SK-N-SH (cell line): ENCODE data around the gene EXOC4. TPM values are rescaled to one million over a fixed set of nuclear protein-coding genes. Genes with fewer than 3 reads are reported as not detected.

Experiments
- CTCF ChIA-PET: fragments of 300-600, 350-600 bp; formaldehyde crosslinking; extraction: SDS; loops from one replicate; lab custom pipeline; 2021; lab: Yijun Ruan, JAX
- POLR2A ChIA-PET: fragments of 350-600 bp; sonication (Branson Sonifier 250); formaldehyde crosslinking; extraction: SDS; loops from one replicate; lab custom pipeline; 2020; ENCODE audit warnings: antibody characterized with exemption, inconsistent platforms; lab: Yijun Ruan, JAX
- DNase-seq: peaks from one replicate; pipeline ENCODE4 v3.0.0; 2012
- H2AFZ ChIP-seq: fragments of 200-600 bp; sonication (generic); 2 replicates; pipeline ENCODE4 v1.8.1; 2016; ENCODE audit warnings: antibody characterized with exemption, mild to moderate bottlenecking, low read depth
- H3F3A ChIP-seq: fragments of 200-600 bp; sonication (generic); replicated peaks from 2 replicates; pipeline ENCODE3; 2016; ENCODE audit warnings: antibody characterized with exemption, mild to moderate bottlenecking; ENCODE audit not compliant: insufficient read depth
- H3K27ac ChIP-seq, 2 experiments: fragments of 200-500 bp in 1 of 2; fragments of 200-600 bp in 1 of 2; sonication (Bioruptor generic) in 1 of 2; sonication (generic), shearing (Covaris generic) in 1 of 2; 2 replicates each; pipeline versions ENCODE4 v1.5.1 to v1.6.1; 2014 to 2016; ENCODE audit warnings: low read depth in 2 of 2, inconsistent platforms in 1 of 2, low read length in 1 of 2, mild to moderate bottlenecking in 1 of 2, mixed read lengths in 1 of 2
- H3K27me3 ChIP-seq: fragments of 200-600 bp; sonication (generic), shearing (Covaris generic); 2 replicates; pipeline ENCODE4 v1.6.1; 2016; ENCODE audit warnings: mixed run types; ENCODE audit not compliant: insufficient read depth
- H3K36me3 ChIP-seq, 2 experiments: fragments of 200-500 bp in 1 of 2; fragments of 200-600 bp in 1 of 2; sonication (Bioruptor generic) in 1 of 2; sonication (generic) in 1 of 2; replicated peaks in 1 of 2; 2 replicates each; pipeline versions ENCODE3 to v1.5.1; 2014 to 2016; ENCODE audit warnings: low read length in 1 of 2, mild to moderate bottlenecking in 1 of 2; ENCODE audit not compliant: insufficient read depth in 2 of 2, control insufficient read depth in 1 of 2
- H3K4me1 ChIP-seq, 2 experiments: fragments of 200-500 bp in 1 of 2; fragments of 200-600 bp in 1 of 2; sonication (Bioruptor generic) in 1 of 2; sonication (generic), shearing (Covaris generic) in 1 of 2; 2 replicates each; pipeline versions ENCODE4 v1.5.1 to v1.6.1; 2014 to 2016; ENCODE audit warnings: low read depth in 1 of 2, low read length in 1 of 2, mixed run types in 1 of 2; ENCODE audit not compliant: insufficient read depth in 2 of 2, control insufficient read depth in 1 of 2
- H3K4me2 ChIP-seq: fragments of 200-600 bp; sonication (generic), shearing (Covaris generic); 2 replicates; pipeline ENCODE4 v1.6.1; 2017; ENCODE audit warnings: mixed run types
- H3K4me3 ChIP-seq, 2 experiments: fragments of 200-500 bp in 1 of 2; fragments of 200-600 bp in 1 of 2; sonication (Bioruptor generic) in 1 of 2; sonication (generic), shearing (Covaris generic) in 1 of 2; 2 replicates each; pipeline versions ENCODE4 v1.5.1 to v1.8.1; 2014 to 2016; ENCODE audit warnings: low read depth in 2 of 2, inconsistent platforms in 1 of 2, low read length in 1 of 2, mild to moderate bottlenecking in 1 of 2, mixed read lengths in 1 of 2, moderate library complexity in 1 of 2
- H3K79me2 ChIP-seq: fragments of 200-600 bp; sonication (generic); 2 replicates; pipeline ENCODE4 v1.8.1; 2017; ENCODE audit warnings: mild to moderate bottlenecking; ENCODE audit not compliant: insufficient read depth
- H3K9ac ChIP-seq: fragments of 200-600 bp; sonication (generic); 2 replicates; pipeline ENCODE4 v1.6.1; 2017; ENCODE audit warnings: mixed run types
- H3K9me2 ChIP-seq: fragments of 200-600 bp; sonication (generic); 2 replicates; pipeline ENCODE4 v1.6.1; 2017; ENCODE audit warnings: mixed run types
- H3K9me3 ChIP-seq: fragments of 200-600 bp; sonication (generic); 2 replicates; pipeline ENCODE4 v1.6.1; 2017; ENCODE audit warnings: mixed run types, mild to moderate bottlenecking, moderate library complexity
- H4K20me1 ChIP-seq: fragments of 200-600 bp; sonication (generic); 2 replicates; pipeline ENCODE4 v1.6.1; 2017; ENCODE audit warnings: mild to moderate bottlenecking, mixed run types; ENCODE audit not compliant: insufficient read depth
- CHD2 ChIP-seq: fragments of 150-350 bp; IDR thresholded peaks from 2 replicates; pipeline ENCODE4 v1.6.1; 2018; ENCODE audit warnings: low read length; ENCODE audit not compliant: partially characterized antibody
- EZH2phosphoT487 ChIP-seq: fragments of 200-600 bp; sonication (generic); IDR thresholded peaks from 2 replicates; pipeline ENCODE4 v1.6.1; 2017; ENCODE audit warnings: low read depth, mixed run types, mild to moderate bottlenecking, antibody characterized with exemption, moderate library complexity, borderline replicate concordance
- FOXJ3 ChIP-seq: sonication (generic); formaldehyde crosslinking; IDR thresholded peaks from 2 replicates; pipeline ENCODE4 v1.5.1; 2020; ENCODE audit warnings: mild to moderate bottlenecking, missing genetic modification reagents
- FOXM1 ChIP-seq: IDR thresholded peaks from 2 replicates; pipeline ENCODE4 v1.4.0; 2012; ENCODE audit warnings: low read depth, mild to moderate bottlenecking
- GABPA ChIP-seq: IDR thresholded peaks from 2 replicates; pipeline ENCODE4 v1.4.0; 2012; ENCODE audit warnings: low read depth, mild to moderate bottlenecking
- GATA2 ChIP-seq: sonication (generic); formaldehyde crosslinking; IDR thresholded peaks from 2 replicates; pipeline ENCODE4 v1.5.0; 2020; ENCODE audit warnings: mild to moderate bottlenecking, missing genetic modification reagents
- MXI1 ChIP-seq: IDR thresholded peaks from 2 replicates; pipeline ENCODE4 v1.6.1; 2012; ENCODE audit warnings: mild to moderate bottlenecking, low read depth, low read length, improper control_type of control experiment
- NFIC ChIP-seq: IDR thresholded peaks from 2 replicates; pipeline ENCODE4 v1.4.0; 2012; ENCODE audit warnings: borderline replicate concordance
- POLR2AphosphoS5 ChIP-seq: IDR thresholded peaks from 2 replicates; pipeline ENCODE4 v1.6.1; 2012; ENCODE audit warnings: low read depth, low read length
- RAD21 ChIP-seq: IDR thresholded peaks from 2 replicates; pipeline ENCODE4 v1.6.1; 2012; ENCODE audit warnings: mild to moderate bottlenecking, low read length
- SIN3A ChIP-seq: IDR thresholded peaks from 2 replicates; pipeline ENCODE4 v1.6.1; 2012; ENCODE audit warnings: low read depth, mild to moderate bottlenecking, low read length, moderate library complexity, borderline replicate concordance
- SMC3 ChIP-seq: IDR thresholded peaks from 2 replicates; pipeline ENCODE4 v1.6.1; 2012; ENCODE audit warnings: low read depth, low read length, improper control_type of control experiment
- TAF1 ChIP-seq: IDR thresholded peaks from 2 replicates; pipeline ENCODE4 v1.6.1; 2012; ENCODE audit warnings: low read depth, mild to moderate bottlenecking, low read length, moderate library complexity, borderline replicate concordance
- TEAD4 ChIP-seq: IDR thresholded peaks from 2 replicates; pipeline ENCODE4 v1.4.0; 2012; ENCODE audit warnings: mild to moderate bottlenecking, borderline replicate concordance; ENCODE audit not compliant: insufficient read depth
- YY1 ChIP-seq: IDR thresholded peaks from 2 replicates; pipeline ENCODE4 v1.4.0; 2012; ENCODE audit warnings: low read depth, mild to moderate bottlenecking
- WGBS: methylation state at CpG from one replicate; pipeline ENCODE4 v1.1.6; 2017; ENCODE audit warnings: low lambda C conversion rate; 5-methylcytosine and 5-hydroxymethylcytosine counted together
- polyA plus RNA-seq, 3 experiments: library from polyadenylated mRNA; depleted of rRNA; stranded (reverse); fragments of >200 nt; gene quantifications; 2 replicates each; pipeline ENCODE4 v1.2.3, GENCODE V29; 2012
- TF ChIP-seq, protein P1 (sequence below): fragments of 200-600 bp; sonication (generic); IDR thresholded peaks from 2 replicates; pipeline ENCODE4 v1.6.1; 2017; ENCODE audit warnings: antibody characterized with exemption, mild to moderate bottlenecking, moderate library complexity
- TF ChIP-seq, protein P2 (sequence below): fragments of 150-350 bp; IDR thresholded peaks from 2 replicates; pipeline ENCODE4 v1.6.1; 2017; ENCODE audit warnings: antibody characterized with exemption, low read length, low read depth, borderline replicate concordance
- TF ChIP-seq, protein P3 (sequence below): IDR thresholded peaks from 2 replicates; pipeline ENCODE4; 2012
- TF ChIP-seq, protein P4 (sequence below): IDR thresholded peaks from 2 replicates; pipeline ENCODE4 v1.4.0; 2012; ENCODE audit warnings: low read depth, borderline replicate concordance
- TF ChIP-seq, protein P5 (sequence below): IDR thresholded peaks from 2 replicates; pipeline ENCODE4 v1.4.0; 2012; ENCODE audit warnings: low read depth

Gene EXOC4
- polyA plus RNA-seq, 1 of the 3 experiments (the other 2 are of a cell fraction): 37.3 TPM

DNA sequence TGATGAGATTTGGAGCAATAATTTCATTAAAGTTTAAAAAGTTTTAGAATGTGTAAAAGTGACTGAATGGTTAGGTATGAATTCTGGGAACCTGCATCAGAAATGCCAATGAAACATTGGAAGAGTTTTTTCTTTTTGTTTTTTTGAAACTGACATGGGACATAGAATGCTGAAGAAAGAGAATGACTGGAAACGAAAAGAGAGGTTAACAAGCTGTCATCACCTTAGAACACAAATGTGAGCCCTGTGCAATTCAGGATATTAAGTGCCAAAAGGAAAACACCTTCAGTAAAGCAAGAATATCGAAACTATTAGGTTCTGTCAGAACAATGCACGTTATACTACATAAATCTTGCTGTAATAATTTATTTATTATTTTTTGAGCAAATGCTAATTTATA lies 12.6 kb upstream of the EXOC4 start:
- POLR2A ChIA-PET: no interaction called here
- no peak for TF ChIP-seq SMC3
- no peak for TF ChIP-seq NFIC
- no peak for TF ChIP-seq SIN3A
- no peak for TF ChIP-seq RAD21
- TF ChIP-seq EZH2phosphoT487: no peak
- no peak for TF ChIP-seq GABPA
- no peak for TF ChIP-seq CHD2
- no peak for TF ChIP-seq GATA2 (CRISPR knock-in tag)
- no peak for TF ChIP-seq FOXM1
- TF ChIP-seq, protein P1, sequence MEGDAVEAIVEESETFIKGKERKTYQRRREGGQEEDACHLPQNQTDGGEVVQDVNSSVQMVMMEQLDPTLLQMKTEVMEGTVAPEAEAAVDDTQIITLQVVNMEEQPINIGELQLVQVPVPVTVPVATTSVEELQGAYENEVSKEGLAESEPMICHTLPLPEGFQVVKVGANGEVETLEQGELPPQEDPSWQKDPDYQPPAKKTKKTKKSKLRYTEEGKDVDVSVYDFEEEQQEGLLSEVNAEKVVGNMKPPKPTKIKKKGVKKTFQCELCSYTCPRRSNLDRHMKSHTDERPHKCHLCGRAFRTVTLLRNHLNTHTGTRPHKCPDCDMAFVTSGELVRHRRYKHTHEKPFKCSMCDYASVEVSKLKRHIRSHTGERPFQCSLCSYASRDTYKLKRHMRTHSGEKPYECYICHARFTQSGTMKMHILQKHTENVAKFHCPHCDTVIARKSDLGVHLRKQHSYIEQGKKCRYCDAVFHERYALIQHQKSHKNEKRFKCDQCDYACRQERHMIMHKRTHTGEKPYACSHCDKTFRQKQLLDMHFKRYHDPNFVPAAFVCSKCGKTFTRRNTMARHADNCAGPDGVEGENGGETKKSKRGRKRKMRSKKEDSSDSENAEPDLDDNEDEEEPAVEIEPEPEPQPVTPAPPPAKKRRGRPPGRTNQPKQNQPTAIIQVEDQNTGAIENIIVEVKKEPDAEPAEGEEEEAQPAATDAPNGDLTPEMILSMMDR: no peak
- no peak for TF ChIP-seq POLR2AphosphoS5
- no peak for TF ChIP-seq MXI1
- TF ChIP-seq, protein P2, sequence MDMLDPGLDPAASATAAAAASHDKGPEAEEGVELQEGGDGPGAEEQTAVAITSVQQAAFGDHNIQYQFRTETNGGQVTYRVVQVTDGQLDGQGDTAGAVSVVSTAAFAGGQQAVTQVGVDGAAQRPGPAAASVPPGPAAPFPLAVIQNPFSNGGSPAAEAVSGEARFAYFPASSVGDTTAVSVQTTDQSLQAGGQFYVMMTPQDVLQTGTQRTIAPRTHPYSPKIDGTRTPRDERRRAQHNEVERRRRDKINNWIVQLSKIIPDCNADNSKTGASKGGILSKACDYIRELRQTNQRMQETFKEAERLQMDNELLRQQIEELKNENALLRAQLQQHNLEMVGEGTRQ: no peak
- TF ChIP-seq, protein P3, sequence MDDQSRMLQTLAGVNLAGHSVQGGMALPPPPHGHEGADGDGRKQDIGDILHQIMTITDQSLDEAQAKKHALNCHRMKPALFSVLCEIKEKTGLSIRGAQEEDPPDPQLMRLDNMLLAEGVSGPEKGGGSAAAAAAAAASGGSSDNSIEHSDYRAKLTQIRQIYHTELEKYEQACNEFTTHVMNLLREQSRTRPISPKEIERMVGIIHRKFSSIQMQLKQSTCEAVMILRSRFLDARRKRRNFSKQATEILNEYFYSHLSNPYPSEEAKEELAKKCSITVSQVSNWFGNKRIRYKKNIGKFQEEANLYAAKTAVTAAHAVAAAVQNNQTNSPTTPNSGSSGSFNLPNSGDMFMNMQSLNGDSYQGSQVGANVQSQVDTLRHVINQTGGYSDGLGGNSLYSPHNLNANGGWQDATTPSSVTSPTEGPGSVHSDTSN: no peak
- CTCF ChIA-PET: no interaction called here

DNA sequence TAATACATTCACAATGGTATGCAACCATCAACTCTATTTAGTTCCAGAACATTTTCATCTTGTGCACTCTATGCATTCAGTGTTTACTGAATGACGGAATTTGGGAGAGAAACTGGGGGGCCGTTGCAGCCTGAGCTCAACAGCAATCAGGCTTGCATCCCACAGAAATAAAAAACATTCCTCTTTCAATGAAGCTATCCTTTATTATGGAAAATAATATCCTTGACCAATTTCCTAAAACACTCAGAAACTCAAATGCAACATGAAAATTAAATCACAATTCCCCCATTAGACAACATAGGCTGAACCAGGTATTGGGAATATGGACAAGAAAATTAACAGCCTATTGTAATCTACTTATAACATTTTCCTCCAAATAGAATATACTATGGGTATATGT lies 6.3 kb upstream of the EXOC4 start:
- H4K20me1 ChIP-seq: no peaks in the 10 kb centered on the region
- no peaks in the 10 kb centered on the region for H3K36me3 ChIP-seq
- no peak overlapping the region for H2AFZ ChIP-seq
- H3F3A ChIP-seq: no peaks in the 10 kb centered on the region
- WGBS: 78% methylated on average over 2 of the region's 2 CpGs
- H3K79me2 ChIP-seq: no peaks in the 10 kb centered on the region
- no peak overlapping the region for H3K9ac ChIP-seq
- POLR2A ChIA-PET: no interaction called here
- H3K27me3 ChIP-seq: no peaks in the 10 kb centered on the region; the same call in 1 of the 2 replicates
- H3K9me3 ChIP-seq: peaks cover 9% of the 10 kb centered on the region; the same call in 1 of the 2 replicates
- no peak overlapping the region for H3K4me3 ChIP-seq
- no peaks in the 10 kb centered on the region for H3K4me1 ChIP-seq
- H3K4me2 ChIP-seq: no peak overlapping the region
- no peak for DNase-seq
- H3K9me2 ChIP-seq: no peaks in the 10 kb centered on the region
- CTCF ChIA-PET: no interaction called here
- no peak overlapping the region for H3K27ac ChIP-seq
- TF ChIP-seq FOXJ3 (no peak), YY1 (no peak), TAF1 (no peak), POLR2AphosphoS5 (no peak), TEAD4 (no peak)
- TF ChIP-seq, protein P4, sequence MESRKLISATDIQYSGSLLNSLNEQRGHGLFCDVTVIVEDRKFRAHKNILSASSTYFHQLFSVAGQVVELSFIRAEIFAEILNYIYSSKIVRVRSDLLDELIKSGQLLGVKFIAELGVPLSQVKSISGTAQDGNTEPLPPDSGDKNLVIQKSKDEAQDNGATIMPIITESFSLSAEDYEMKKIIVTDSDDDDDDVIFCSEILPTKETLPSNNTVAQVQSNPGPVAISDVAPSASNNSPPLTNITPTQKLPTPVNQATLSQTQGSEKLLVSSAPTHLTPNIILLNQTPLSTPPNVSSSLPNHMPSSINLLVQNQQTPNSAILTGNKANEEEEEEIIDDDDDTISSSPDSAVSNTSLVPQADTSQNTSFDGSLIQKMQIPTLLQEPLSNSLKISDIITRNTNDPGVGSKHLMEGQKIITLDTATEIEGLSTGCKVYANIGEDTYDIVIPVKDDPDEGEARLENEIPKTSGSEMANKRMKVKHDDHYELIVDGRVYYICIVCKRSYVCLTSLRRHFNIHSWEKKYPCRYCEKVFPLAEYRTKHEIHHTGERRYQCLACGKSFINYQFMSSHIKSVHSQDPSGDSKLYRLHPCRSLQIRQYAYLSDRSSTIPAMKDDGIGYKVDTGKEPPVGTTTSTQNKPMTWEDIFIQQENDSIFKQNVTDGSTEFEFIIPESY: no peak
- TF ChIP-seq, protein P5, sequence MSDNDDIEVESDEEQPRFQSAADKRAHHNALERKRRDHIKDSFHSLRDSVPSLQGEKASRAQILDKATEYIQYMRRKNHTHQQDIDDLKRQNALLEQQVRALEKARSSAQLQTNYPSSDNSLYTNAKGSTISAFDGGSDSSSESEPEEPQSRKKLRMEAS: no peak
- TF ChIP-seq, protein P3: no peak

More for the DNA sequence above, 12.6 kb upstream of the EXOC4 start:
- Histone ChIP-seq H3K9me3 (no peaks in the 10 kb centered on the region), H3K79me2 (no peaks in the 10 kb centered on the region), H3F3A (no peaks in the 10 kb centered on the region), H3K4me2 (no peak overlapping the region), H3K4me3 (no peak overlapping the region), H3K9me2 (no peaks in the 10 kb centered on the region), H3K9ac (no peak overlapping the region), H3K27ac (no peak overlapping the region), H3K36me3 (no peaks in the 10 kb centered on the region), H2AFZ (no peak overlapping the region), H4K20me1 (no peaks in the 10 kb centered on the region), H3K27me3 (no peaks in the 10 kb centered on the region; the same call in 1 of the 2 replicates), H3K4me1 (no peaks in the 10 kb centered on the region)
- 71% methylated on average over 3 of the region's 3 CpGs for WGBS
- DNase-seq: no peak
